Testis (tissue), 3 donors: Measurements from ENCODE around the gene IFIT1B. TPM values are rescaled to one million over a fixed set of nuclear protein-coding genes. Genes with fewer than 3 reads are reported as not detected.
"Not testable (repeated sequence)": the region's sequence is repeated elsewhere in the genome, so short reads cannot be mapped to it uniquely, and the experiment has no call there.

Experiments
- DNase-seq: peaks from one replicate; pipeline ENCODE4 v3.0.0-alpha.2; 2019
- H3K27ac ChIP-seq, 2 donors: fragments of 200-600 bp; sonication (generic); one replicate each; pipeline ENCODE4 v1.5.1; 2019
- H3K27me3 ChIP-seq: fragments of 200-600 bp; sonication (generic); one replicate; pipeline ENCODE4 v1.5.1; 2019
- H3K36me3 ChIP-seq: fragments of 200-600 bp; sonication (generic); one replicate; pipeline ENCODE4 v1.5.1; 2017; ENCODE audit warnings: low read depth; ENCODE audit errors: missing control alignments
- H3K4me1 ChIP-seq: fragments of 200-600 bp; sonication (generic); one replicate; pipeline ENCODE4 v1.5.1; 2019
- H3K4me3 ChIP-seq, 2 donors: fragments of 200-600 bp; sonication (generic); one replicate each; pipeline ENCODE4 v1.5.1; 2017 to 2019
- H3K9me3 ChIP-seq: fragments of 200-600 bp; sonication (generic); one replicate; pipeline ENCODE4 v1.5.1; 2017
- POLR2A ChIP-seq: fragments of 450-650 bp; IDR thresholded peaks from one replicate; pipeline ENCODE4 v1.6.1; 2017; ENCODE audit warnings: antibody characterized with exemption, mild to moderate bottlenecking, moderate library complexity
- WGBS, 2 donors: methylation state at CpG; one replicate each; pipeline ENCODE4 v1.1.5; 2018; 5-methylcytosine and 5-hydroxymethylcytosine counted together
- intact Hi-C: fragments of 100-400 bp; cut with DNase I; formaldehyde crosslinking; loops from one replicate; pipeline ENCODE4 v1.15.1; 2023; ENCODE audit warnings: low total_unique reads
- polyA plus RNA-seq: library from polyadenylated mRNA; stranded (reverse); fragments of 350-450 nt; fragmentation: Illumina TruSeq; extraction: RNeasy Lipid Tissue Mini Kit (QIAGEN cat#74804); gene quantifications from one replicate; pipeline ENCODE4 v1.2.3, GENCODE V29; 2014; ENCODE audit warnings: low read depth, low replicate concordance; ENCODE audit not compliant: insufficient read depth
- total RNA-seq, 2 donors: library from RNA; depleted of rRNA; stranded (reverse); fragments of >200 nt; gene quantifications; one replicate each; pipeline ENCODE4 v1.2.3, GENCODE V29; 2016
- TF ChIP-seq, protein P1 (sequence below), 3 experiments: fragments of 450-650 bp in 2 of 3; fragments of 200-600 bp in 1 of 3; sonication (generic) in 1 of 3; IDR thresholded peaks; one replicate each; pipeline ENCODE4 v1.5.1; 2016 to 2019; ENCODE audit warnings: antibody characterized with exemption in 3 of 3, mild to moderate bottlenecking in 2 of 3, moderate library complexity in 1 of 3

The IFIT1B gene
- total and polyA plus RNA-seq, 3 donors from 2014 or later: not detected

DNA sequence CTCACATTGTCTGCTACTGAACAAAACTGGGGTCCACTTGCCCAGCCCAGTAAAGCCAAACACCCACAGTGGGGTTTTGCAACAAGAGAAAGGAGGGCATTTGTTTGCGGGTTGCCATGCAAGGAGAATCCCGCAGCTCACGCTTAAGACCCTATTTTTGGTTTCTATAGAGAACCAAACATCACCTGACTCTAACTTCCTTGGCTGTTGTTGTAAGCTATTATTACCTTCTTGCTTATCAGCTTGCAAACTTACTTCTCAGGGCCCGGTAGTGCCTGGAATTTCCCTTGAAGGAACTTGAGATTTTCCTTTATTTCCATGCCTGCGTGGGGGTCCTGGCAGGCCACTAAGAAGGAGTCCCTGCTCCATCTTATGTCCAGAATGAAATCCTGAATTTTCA, 29.4 kb upstream of the IFIT1B start:
- H3K9me3 ChIP-seq: no peaks in the 10 kb centered on the region
- 76 to 81% methylated on average over 5 of the region's 5 CpGs for WGBS, 2 donors
- H3K27ac ChIP-seq: no peak overlapping the region
- H3K27me3 ChIP-seq: no peaks in the 10 kb centered on the region
- H3K4me1 ChIP-seq: peaks cover 16% of the 10 kb centered on the region
- H3K36me3 ChIP-seq: no peaks in the 10 kb centered on the region
- no peak overlapping the region for H3K4me3 ChIP-seq
- DNase-seq: no peak
- intact Hi-C loops: no loop called here
- TF ChIP-seq, protein P1, sequence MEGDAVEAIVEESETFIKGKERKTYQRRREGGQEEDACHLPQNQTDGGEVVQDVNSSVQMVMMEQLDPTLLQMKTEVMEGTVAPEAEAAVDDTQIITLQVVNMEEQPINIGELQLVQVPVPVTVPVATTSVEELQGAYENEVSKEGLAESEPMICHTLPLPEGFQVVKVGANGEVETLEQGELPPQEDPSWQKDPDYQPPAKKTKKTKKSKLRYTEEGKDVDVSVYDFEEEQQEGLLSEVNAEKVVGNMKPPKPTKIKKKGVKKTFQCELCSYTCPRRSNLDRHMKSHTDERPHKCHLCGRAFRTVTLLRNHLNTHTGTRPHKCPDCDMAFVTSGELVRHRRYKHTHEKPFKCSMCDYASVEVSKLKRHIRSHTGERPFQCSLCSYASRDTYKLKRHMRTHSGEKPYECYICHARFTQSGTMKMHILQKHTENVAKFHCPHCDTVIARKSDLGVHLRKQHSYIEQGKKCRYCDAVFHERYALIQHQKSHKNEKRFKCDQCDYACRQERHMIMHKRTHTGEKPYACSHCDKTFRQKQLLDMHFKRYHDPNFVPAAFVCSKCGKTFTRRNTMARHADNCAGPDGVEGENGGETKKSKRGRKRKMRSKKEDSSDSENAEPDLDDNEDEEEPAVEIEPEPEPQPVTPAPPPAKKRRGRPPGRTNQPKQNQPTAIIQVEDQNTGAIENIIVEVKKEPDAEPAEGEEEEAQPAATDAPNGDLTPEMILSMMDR (IDR thresholded peaks at IDR 0.05): no peak
- TF ChIP-seq POLR2A: no peak

- 55 to 75% methylated on average over 2 of the region's 2 CpGs for WGBS, 2 donors
- TF ChIP-seq POLR2A: no peak
- TF ChIP-seq, protein P1 (IDR thresholded peaks at IDR 0.05): no peak
- peaks cover 16% of the 10 kb centered on the region for H3K4me1 ChIP-seq
- H3K4me3 ChIP-seq: no peak overlapping the region
- no peak overlapping the region for H3K27ac ChIP-seq
- intact Hi-C loops: no loop called here
- no peaks in the 10 kb centered on the region for H3K27me3 ChIP-seq
- no peaks in the 10 kb centered on the region for H3K9me3 ChIP-seq
- H3K36me3 ChIP-seq: no peaks in the 10 kb centered on the region
- DNase-seq: no peak
Measured at GRCh38 chr10:89348975-89349374, 28.9 kb upstream of the IFIT1B start.

DNA sequence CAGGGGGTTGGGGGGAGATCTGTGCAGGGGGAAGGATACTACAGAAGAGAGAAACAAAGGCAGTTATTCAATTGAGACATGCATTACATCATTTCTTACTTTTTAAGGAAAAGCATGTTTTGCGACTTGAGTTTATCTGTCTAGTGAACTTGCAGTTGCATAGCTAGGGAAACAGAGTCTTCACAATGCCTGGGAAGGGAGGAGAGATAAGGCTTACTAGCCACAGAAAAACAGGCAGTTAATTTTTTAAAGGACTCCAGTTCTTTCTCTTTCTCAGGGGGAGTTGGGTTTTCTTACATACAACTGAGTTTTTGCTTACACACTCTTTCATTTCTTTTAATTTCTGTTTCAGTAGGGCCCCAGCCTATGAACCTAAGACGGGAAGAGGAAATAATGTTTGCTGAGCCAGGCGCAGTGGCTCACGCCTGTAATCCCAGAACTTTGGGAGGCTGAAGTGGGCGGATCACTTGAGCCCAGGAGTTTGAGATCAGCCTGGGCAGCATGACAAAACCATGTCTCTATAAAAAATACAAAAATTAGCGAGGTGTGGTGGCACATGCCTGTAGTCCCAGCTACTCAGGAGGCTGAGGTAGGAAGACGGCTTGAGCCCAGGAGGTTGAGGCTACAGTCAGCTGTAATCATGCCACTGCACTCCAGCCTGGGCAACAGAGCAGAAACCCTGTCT, 27.1 kb upstream of the IFIT1B start:
- Histone ChIP-seq H3K4me1 (peaks cover 16% of the 10 kb centered on the region), H3K27ac (peak overlapping the region; percentile 14 to 83)
- H3K9me3 ChIP-seq, intact Hi-C loops, H3K4me3 ChIP-seq, H3K27me3 ChIP-seq, H3K36me3 ChIP-seq: not testable (repeated sequence)
- peak; percentile 32 for DNase-seq
- 39 to 41% methylated on average over 7 of the region's 7 CpGs for WGBS, 2 donors

DNA sequence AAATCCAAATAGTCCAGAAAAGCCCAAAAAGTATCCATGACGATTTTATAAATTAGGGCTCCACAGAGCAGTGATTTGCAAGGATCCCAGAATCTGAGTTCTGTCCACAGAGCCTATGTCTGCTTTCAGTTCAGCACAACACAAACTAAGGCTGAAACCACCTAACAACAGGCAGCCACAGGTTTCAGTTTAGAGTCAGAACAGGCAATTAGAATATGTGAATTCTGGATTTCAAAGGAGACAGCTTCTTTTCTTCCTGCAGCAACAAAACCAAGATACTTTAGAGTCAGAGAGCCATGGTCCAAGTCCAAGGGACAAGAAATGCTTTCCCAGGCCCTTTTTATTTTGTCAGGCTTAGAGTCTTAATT, 26.5 kb upstream of the IFIT1B start:
- no peak overlapping the region for H3K4me3 ChIP-seq
- peak overlapping the region; percentile 14 to 83 for H3K27ac ChIP-seq
- DNase-seq: no peak
- peaks cover 16% of the 10 kb centered on the region for H3K4me1 ChIP-seq
- TF ChIP-seq POLR2A: no peak
- TF ChIP-seq, protein P1 (IDR thresholded peaks at IDR 0.05): no peak
- H3K27me3 ChIP-seq: no peaks in the 10 kb centered on the region
- intact Hi-C loops: no loop called here
- no peaks in the 10 kb centered on the region for H3K36me3 ChIP-seq
- no peaks in the 10 kb centered on the region for H3K9me3 ChIP-seq
- WGBS, 2 donors: 31 to 35% methylated on average over 1 of the region's 1 CpG

DNA sequence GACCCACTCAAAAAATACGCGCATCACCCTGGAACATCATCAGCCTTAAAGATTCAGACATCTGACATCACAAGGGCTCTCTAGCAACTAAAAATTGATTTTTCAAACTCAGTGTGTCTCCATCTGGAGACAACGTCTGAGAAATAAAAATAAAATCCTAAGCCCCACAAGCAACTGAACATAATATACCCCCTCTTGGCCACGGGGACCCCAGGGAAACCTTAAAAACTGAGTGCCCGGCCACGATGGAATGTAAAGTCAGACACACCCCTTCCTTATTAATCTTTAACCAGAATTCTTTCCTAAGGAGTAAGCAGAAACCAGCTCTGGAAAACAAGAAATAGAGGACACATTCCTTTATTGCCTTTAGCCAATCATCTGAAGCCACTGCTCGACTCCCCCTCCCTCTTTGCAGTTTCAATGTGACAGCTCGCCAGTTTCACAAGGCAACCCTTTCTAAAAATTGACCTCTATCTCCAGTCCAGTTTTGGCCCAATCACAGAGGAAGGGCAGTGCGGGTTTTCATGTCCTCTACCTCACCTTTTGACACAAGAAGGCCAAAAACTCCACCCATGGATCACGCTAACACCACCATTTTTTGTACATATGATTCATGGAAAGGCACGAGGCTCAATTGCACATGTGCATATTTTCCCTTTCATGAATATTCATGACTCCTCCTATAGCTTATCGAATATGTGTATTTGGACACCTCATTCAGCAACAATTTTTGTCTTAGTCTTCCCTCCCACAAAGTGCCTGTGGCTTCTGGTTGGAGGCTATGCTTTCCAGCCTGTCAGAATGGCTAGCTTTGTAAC, 25.9 kb upstream of the IFIT1B start:
- Histone ChIP-seq H3K9me3 (no peaks in the 10 kb centered on the region), H3K4me1 (peaks cover 16% of the 10 kb centered on the region), H3K27me3 (no peaks in the 10 kb centered on the region), H3K4me3 (no peak overlapping the region), H3K36me3 (no peaks in the 10 kb centered on the region), H3K27ac (peak overlapping the region; percentile 14 to 83)
- TF ChIP-seq, protein P1 (IDR thresholded peaks at IDR 0.05): no peak
- no peak for TF ChIP-seq POLR2A
- WGBS, 2 donors: 47 to 52% methylated on average over 12 of the region's 12 CpGs
- DNase-seq: no peak
- intact Hi-C loops: no loop called here
